ENCODE measurements around the gene ZNF862. TPM values are rescaled to one million over a fixed set of nuclear protein-coding genes. Genes with fewer than 3 reads are reported as not detected.

The ZNF862 gene
- total and polyA plus RNA-seq, 2 donors (not counting 1 experiment from before 2014, with no cell fraction given), result 24.1 to 33.0 TPM

GRCh38 chr7:149811221-149811620, 27.0 kb upstream of the ZNF862 start:
- POLR2A ChIA-PET, result no interaction called here
- 56% methylated on average over 2 of the region's 3 CpGs for WGBS (ENCODE audit: insufficient coverage)
- Histone ChIP-seq H2AFZ (ENCODE audit: insufficient read depth, low read depth, low read length, poor library complexity, severe bottlenecking) (no peak overlapping the region), H3K79me2 (ENCODE audit: control insufficient read depth, insufficient read depth, low read length) (no peaks in the 10 kb centered on the region), H3K36me3 (replicated peaks in 1 of 2; ENCODE audit: control extremely low read depth in 1 of 2, control insufficient read depth in 1 of 2, extremely low read depth in 1 of 2, insufficient read depth in 2 of 2, low read length in 1 of 2) (no peaks in the 10 kb centered on the region), H3K27ac (ENCODE audit: low read length in 2 of 2) (no peak overlapping the region), H3K9ac (ENCODE audit: low read length) (no peak overlapping the region), H3K27me3 (replicated peaks in 1 of 4; ENCODE audit: control extremely low read depth in 1 of 4, control insufficient read depth in 3 of 4, insufficient read depth in 4 of 4, low read length in 3 of 4) (no peaks in the 10 kb centered on the region), H3K9me3 (ENCODE audit: control extremely low read depth in 1 of 3, control insufficient read depth in 2 of 3, insufficient read depth in 1 of 3, low read length in 2 of 3) (no peaks in the 10 kb centered on the region), H3K4me1 (ENCODE audit: control insufficient read depth in 2 of 2, insufficient read depth in 2 of 2, low read length in 2 of 2) (no peaks in the 10 kb centered on the region), H4K20me1 (ENCODE audit: control insufficient read depth, insufficient read depth, low read length, poor library complexity, severe bottlenecking) (no peaks in the 10 kb centered on the region), H3K4me2 (replicated peaks; ENCODE audit: low read depth, low read length, poor library complexity, severe bottlenecking) (no peak overlapping the region), H3K4me3 (ENCODE audit: control extremely low read depth in 1 of 5, extremely low read depth in 1 of 5, insufficient read depth in 1 of 5, low read depth in 2 of 5, low read length in 4 of 5) (no peak overlapping the region)
- Mint-ChIP-seq H3K27ac (no peak overlapping the region), H3K27me3 (peaks cover 9% of the 10 kb centered on the region), H3K9me3 (ENCODE audit: insufficient read depth) (no peaks in the 10 kb centered on the region), H3K4me3 (no peak overlapping the region), H3K4me1 (no peaks in the 10 kb centered on the region)
- no peak for ATAC-seq (ENCODE audit: low read depth)
- CTCF ChIA-PET, result no interaction called here
- DNase-seq, result no peak
- no peak for TF ChIP-seq EZH2 (IDR thresholded peaks at IDR 0.05; ENCODE audit: borderline replicate concordance, insufficient read depth, low read depth, low read length, poor library complexity, severe bottlenecking)
- TF ChIP-seq, protein P1, sequence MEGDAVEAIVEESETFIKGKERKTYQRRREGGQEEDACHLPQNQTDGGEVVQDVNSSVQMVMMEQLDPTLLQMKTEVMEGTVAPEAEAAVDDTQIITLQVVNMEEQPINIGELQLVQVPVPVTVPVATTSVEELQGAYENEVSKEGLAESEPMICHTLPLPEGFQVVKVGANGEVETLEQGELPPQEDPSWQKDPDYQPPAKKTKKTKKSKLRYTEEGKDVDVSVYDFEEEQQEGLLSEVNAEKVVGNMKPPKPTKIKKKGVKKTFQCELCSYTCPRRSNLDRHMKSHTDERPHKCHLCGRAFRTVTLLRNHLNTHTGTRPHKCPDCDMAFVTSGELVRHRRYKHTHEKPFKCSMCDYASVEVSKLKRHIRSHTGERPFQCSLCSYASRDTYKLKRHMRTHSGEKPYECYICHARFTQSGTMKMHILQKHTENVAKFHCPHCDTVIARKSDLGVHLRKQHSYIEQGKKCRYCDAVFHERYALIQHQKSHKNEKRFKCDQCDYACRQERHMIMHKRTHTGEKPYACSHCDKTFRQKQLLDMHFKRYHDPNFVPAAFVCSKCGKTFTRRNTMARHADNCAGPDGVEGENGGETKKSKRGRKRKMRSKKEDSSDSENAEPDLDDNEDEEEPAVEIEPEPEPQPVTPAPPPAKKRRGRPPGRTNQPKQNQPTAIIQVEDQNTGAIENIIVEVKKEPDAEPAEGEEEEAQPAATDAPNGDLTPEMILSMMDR (IDR thresholded peaks at IDR 0.05), result no peak
- intact Hi-C loops (cut with micrococcal nuclease), result no loop called here

GRCh38 chr7:149811831-149812490, 26.2 kb upstream of the ZNF862 start:
- H3K27me3 ChIP-seq (replicated peaks in 1 of 4; ENCODE audit: control extremely low read depth in 1 of 4, control insufficient read depth in 3 of 4, insufficient read depth in 4 of 4, low read length in 3 of 4), result no peaks in the 10 kb centered on the region
- H3K9ac ChIP-seq (ENCODE audit: low read length), result no peak overlapping the region
- Mint-ChIP-seq H3K27ac (no peak overlapping the region), H3K27me3 (peaks cover 9% of the 10 kb centered on the region), H3K4me1 (no peaks in the 10 kb centered on the region), H3K4me3 (no peak overlapping the region), H3K9me3 (ENCODE audit: insufficient read depth) (no peaks in the 10 kb centered on the region)
- ATAC-seq (ENCODE audit: low read depth) (no peak), DNase-seq (no peak)
- no peaks in the 10 kb centered on the region for H3K4me1 ChIP-seq (ENCODE audit: control insufficient read depth in 2 of 2, insufficient read depth in 2 of 2, low read length in 2 of 2)
- TF ChIP-seq EZH2 (IDR thresholded peaks at IDR 0.05; ENCODE audit: borderline replicate concordance, insufficient read depth, low read depth, low read length, poor library complexity, severe bottlenecking), result no peak
- TF ChIP-seq, protein P1 (IDR thresholded peaks at IDR 0.05), result no peak
- 92% methylated on average over 15 of the region's 16 CpGs for WGBS (ENCODE audit: insufficient coverage)
- no peaks in the 10 kb centered on the region for H3K79me2 ChIP-seq (ENCODE audit: control insufficient read depth, insufficient read depth, low read length)
- H4K20me1 ChIP-seq (ENCODE audit: control insufficient read depth, insufficient read depth, low read length, poor library complexity, severe bottlenecking), result no peaks in the 10 kb centered on the region
- ChIA-PET CTCF (no interaction called here), POLR2A (no interaction called here)
- no peak overlapping the region for H3K4me3 ChIP-seq (ENCODE audit: control extremely low read depth in 1 of 5, extremely low read depth in 1 of 5, insufficient read depth in 1 of 5, low read depth in 2 of 5, low read length in 4 of 5)
- H2AFZ ChIP-seq (ENCODE audit: insufficient read depth, low read depth, low read length, poor library complexity, severe bottlenecking), result no peak overlapping the region
- intact Hi-C loops (cut with micrococcal nuclease), result no loop called here
- H3K9me3 ChIP-seq (ENCODE audit: control extremely low read depth in 1 of 3, control insufficient read depth in 2 of 3, insufficient read depth in 1 of 3, low read length in 2 of 3), result no peaks in the 10 kb centered on the region
- H3K4me2 ChIP-seq (replicated peaks; ENCODE audit: low read depth, low read length, poor library complexity, severe bottlenecking), result no peak overlapping the region
- no peaks in the 10 kb centered on the region for H3K36me3 ChIP-seq (replicated peaks in 1 of 2; ENCODE audit: control extremely low read depth in 1 of 2, control insufficient read depth in 1 of 2, extremely low read depth in 1 of 2, insufficient read depth in 2 of 2, low read length in 1 of 2)
- H3K27ac ChIP-seq (ENCODE audit: low read length in 2 of 2), result no peak overlapping the region
